GM23248 (cell line): ENCODE results near the gene KRT37. TPM values are rescaled to one million over a fixed set of nuclear protein-coding genes. Genes with fewer than 3 reads are reported as not detected.
A peak's percentile ranks its signal among the peaks of the same experiment; 100 is the strongest.

Experiments
- DNase-seq: peaks from one replicate; pipeline ENCODE4 v3.0.0-alpha.2; 2015
- H2AFZ ChIP-seq: fragments of 200-600 bp; sonication (generic); 2 replicates; pipeline ENCODE4 v1.6.1; 2016; ENCODE audit warnings: antibody characterized with exemption
- H3F3A ChIP-seq: fragments of 200-600 bp; sonication (generic); 2 replicates; pipeline ENCODE4 v1.6.1; 2016; ENCODE audit warnings: mild to moderate bottlenecking, antibody characterized with exemption, mixed run types; ENCODE audit not compliant: insufficient read depth
- H3K27ac ChIP-seq: fragments of 200-600 bp; sonication (generic); 2 replicates; pipeline ENCODE4 v1.5.1; 2016; ENCODE audit warnings: mild to moderate bottlenecking
- H3K27me3 ChIP-seq: fragments of 200-600 bp; sonication (generic); replicated peaks from 2 replicates; pipeline ENCODE4 v1.6.1; 2016; ENCODE audit warnings: mild to moderate bottlenecking; ENCODE audit not compliant: insufficient read depth
- H3K36me3 ChIP-seq: fragments of 200-600 bp; sonication (generic); 2 replicates; pipeline ENCODE4 v1.6.1; 2016; ENCODE audit warnings: low read depth, mild to moderate bottlenecking
- H3K4me1 ChIP-seq: fragments of 200-600 bp; sonication (generic); 2 replicates; pipeline ENCODE4 v1.6.1; 2016; ENCODE audit warnings: mild to moderate bottlenecking; ENCODE audit not compliant: insufficient read depth
- H3K4me2 ChIP-seq: fragments of 200-600 bp; sonication (generic); one replicate; pipeline ENCODE4 v1.6.1; 2016; ENCODE audit warnings: mild to moderate bottlenecking; ENCODE audit not compliant: unreplicated experiment
- H3K4me3 ChIP-seq: fragments of 200-600 bp; sonication (generic); 2 replicates; pipeline ENCODE4 v1.5.1; 2016; ENCODE audit warnings: mild to moderate bottlenecking
- H3K79me2 ChIP-seq: fragments of 200-600 bp; sonication (generic); 2 replicates; pipeline ENCODE4 v1.6.1; 2016; ENCODE audit warnings: mild to moderate bottlenecking; ENCODE audit not compliant: insufficient read depth
- H3K9ac ChIP-seq: fragments of 200-600 bp; sonication (generic); 2 replicates; pipeline ENCODE4 v1.6.1; 2016; ENCODE audit warnings: mild to moderate bottlenecking
- H3K9me2 ChIP-seq: fragments of 200-600 bp; sonication (generic); 2 replicates; pipeline ENCODE4 v1.6.1; 2016; ENCODE audit warnings: mixed run types, mild to moderate bottlenecking, moderate library complexity; ENCODE audit not compliant: insufficient read depth
- H3K9me3 ChIP-seq: fragments of 200-600 bp; sonication (generic); one replicate; pipeline ENCODE4 v1.6.1; 2017; ENCODE audit warnings: low read depth
- H4K20me1 ChIP-seq: fragments of 200-600 bp; sonication (generic); 2 replicates; pipeline ENCODE4 v1.6.0; 2016; ENCODE audit not compliant: insufficient read depth
- EZH2 ChIP-seq: fragments of 200-600 bp; sonication (generic); IDR thresholded peaks from 2 replicates; pipeline ENCODE4 v1.6.1; 2018; ENCODE audit warnings: antibody characterized with exemption, mild to moderate bottlenecking; ENCODE audit not compliant: insufficient read depth, poor library complexity, severe bottlenecking
- EZH2phosphoT487 ChIP-seq: fragments of 200-600 bp; sonication (generic); IDR thresholded peaks from 2 replicates; pipeline ENCODE4 v1.6.1; 2018; ENCODE audit warnings: antibody characterized with exemption, moderate library complexity, mild to moderate bottlenecking, low read depth; ENCODE audit not compliant: insufficient read depth
- WGBS, 2 experiments: methylation state at CpG; one replicate each; pipeline ENCODE4 v1.1.6; 2015 to 2017; ENCODE audit warnings: low lambda C conversion rate in 2 of 2, low coverage in 1 of 2; ENCODE audit errors: missing lambda C conversion rate in 2 of 2; 5-methylcytosine and 5-hydroxymethylcytosine counted together
- in situ Hi-C: fragments of 300-500 bp; cut with MboI; formaldehyde crosslinking; loops from 2 replicates; pipeline ENCODE4 v1.15.0; 2020
- polyA plus RNA-seq: library from polyadenylated mRNA; unstranded; fragments of >200 nt; fragmentation: Nextera tagmentation; extraction: Ambion mirVana; gene quantifications from 2 replicates; pipeline ENCODE4 v1.2.1, GENCODE V29; 2016
- total RNA-seq: library from RNA; depleted of rRNA; stranded (reverse); fragments of >200 nt; shearing (Covaris generic); gene quantifications from 2 replicates; pipeline ENCODE4 v1.2.3, GENCODE V29; 2014

The KRT37 gene
- total and polyA plus RNA-seq, 2 experiments from 2014 or later, result not detected

- 94 to 95% methylated on average over 6 of the region's 6 CpGs for WGBS, 2 experiments
- Histone ChIP-seq H3K27me3 (no peaks in the 10 kb centered on the region), H3K4me3 (no peak overlapping the region), H3K9me3 (no peaks in the 10 kb centered on the region), H3F3A (no peaks in the 10 kb centered on the region), H3K36me3 (no peaks in the 10 kb centered on the region), H3K9me2 (no peaks in the 10 kb centered on the region), H3K4me1 (peaks cover 48% of the 10 kb centered on the region), H4K20me1 (no peaks in the 10 kb centered on the region), H3K79me2 (no peaks in the 10 kb centered on the region), H2AFZ (no peak overlapping the region), H3K4me2 (peak overlapping the region; percentile 8), H3K9ac (no peak overlapping the region), H3K27ac (no peak overlapping the region)
- no peak for DNase-seq
- in situ Hi-C loops, result no loop called here
- TF ChIP-seq EZH2phosphoT487 (no peak), EZH2 (no peak)
These were observed 7.3 kb downstream of the KRT37 start for GRCh38 chr17:41417127-41417526.

GRCh38 chr17:41416479-41416878, 7.9 kb downstream of the KRT37 start:
- Histone ChIP-seq H3K9me2 (no peaks in the 10 kb centered on the region), H4K20me1 (no peaks in the 10 kb centered on the region), H3K4me1 (peaks cover 48% of the 10 kb centered on the region), H3K79me2 (no peaks in the 10 kb centered on the region), H3K4me3 (no peak overlapping the region), H3K9me3 (no peaks in the 10 kb centered on the region), H3K27ac (no peak overlapping the region), H3K9ac (no peak overlapping the region), H2AFZ (no peak overlapping the region), H3F3A (no peaks in the 10 kb centered on the region), H3K36me3 (no peaks in the 10 kb centered on the region), H3K4me2 (no peak overlapping the region), H3K27me3 (no peaks in the 10 kb centered on the region)
- in situ Hi-C loops, result no loop called here
- WGBS, 2 experiments, result 87 to 93% methylated on average over 5 of the region's 5 CpGs
- no peak for DNase-seq
- no peak for TF ChIP-seq EZH2phosphoT487
- TF ChIP-seq EZH2, result no peak

GRCh38 chr17:41415833-41416335, 8.5 kb downstream of the KRT37 start:
- Histone ChIP-seq H3K4me3 (no peak overlapping the region), H3K27ac (0 out of 2 replicates have a peak overlapping the region, but pooled peaks have one; percentile 13), H3K4me1 (peaks cover 42% of the 10 kb centered on the region), H3F3A (no peaks in the 10 kb centered on the region), H3K27me3 (no peaks in the 10 kb centered on the region), H4K20me1 (no peaks in the 10 kb centered on the region), H3K9me2 (no peaks in the 10 kb centered on the region), H3K9me3 (no peaks in the 10 kb centered on the region), H3K4me2 (peak overlapping the region; percentile 8), H3K79me2 (no peaks in the 10 kb centered on the region), H2AFZ (no peak overlapping the region), H3K9ac (no peak overlapping the region), H3K36me3 (no peaks in the 10 kb centered on the region)
- DNase-seq, result peak; percentile 39
- 77 to 84% methylated on average over 3 of the region's 3 CpGs for WGBS, 2 experiments
- no peak for TF ChIP-seq EZH2phosphoT487
- no peak for TF ChIP-seq EZH2
- in situ Hi-C loops, result no loop called here

GRCh38 chr17:41415411-41415810, 9.0 kb downstream of the KRT37 start:
- in situ Hi-C loops, result no loop called here
- H3K27ac ChIP-seq, result no peak overlapping the region

More at GRCh38 chr17:41415411-41415810, 9.0 kb downstream of the KRT37 start:
- H3K4me2 ChIP-seq, result peak overlapping the region; percentile 8
- H3K4me1 ChIP-seq, result peaks cover 38% of the 10 kb centered on the region
- H3K9me3 ChIP-seq, result no peaks in the 10 kb centered on the region
- H3K36me3 ChIP-seq, result no peaks in the 10 kb centered on the region
- DNase-seq, result no peak
- 93 to 98% methylated on average over 4 of the region's 4 CpGs for WGBS, 2 experiments
- TF ChIP-seq EZH2phosphoT487 (no peak), EZH2 (no peak)
- H3K9me2 ChIP-seq, result no peaks in the 10 kb centered on the region
- no peak overlapping the region for H3K4me3 ChIP-seq
- no peaks in the 10 kb centered on the region for H3K79me2 ChIP-seq
- H3K27me3 ChIP-seq, result no peaks in the 10 kb centered on the region
- no peaks in the 10 kb centered on the region for H4K20me1 ChIP-seq
- H3F3A ChIP-seq, result no peaks in the 10 kb centered on the region
- H2AFZ ChIP-seq, result no peak overlapping the region
- H3K9ac ChIP-seq, result no peak overlapping the region
